Measurements from ENCODE around the gene SPTB. TPM values are rescaled to one million over a fixed set of nuclear protein-coding genes. Genes with fewer than 3 reads are reported as not detected.

The SPTB gene
- total RNA-seq, 1 donor from 2014 or later: 79.4 TPM

DNA sequence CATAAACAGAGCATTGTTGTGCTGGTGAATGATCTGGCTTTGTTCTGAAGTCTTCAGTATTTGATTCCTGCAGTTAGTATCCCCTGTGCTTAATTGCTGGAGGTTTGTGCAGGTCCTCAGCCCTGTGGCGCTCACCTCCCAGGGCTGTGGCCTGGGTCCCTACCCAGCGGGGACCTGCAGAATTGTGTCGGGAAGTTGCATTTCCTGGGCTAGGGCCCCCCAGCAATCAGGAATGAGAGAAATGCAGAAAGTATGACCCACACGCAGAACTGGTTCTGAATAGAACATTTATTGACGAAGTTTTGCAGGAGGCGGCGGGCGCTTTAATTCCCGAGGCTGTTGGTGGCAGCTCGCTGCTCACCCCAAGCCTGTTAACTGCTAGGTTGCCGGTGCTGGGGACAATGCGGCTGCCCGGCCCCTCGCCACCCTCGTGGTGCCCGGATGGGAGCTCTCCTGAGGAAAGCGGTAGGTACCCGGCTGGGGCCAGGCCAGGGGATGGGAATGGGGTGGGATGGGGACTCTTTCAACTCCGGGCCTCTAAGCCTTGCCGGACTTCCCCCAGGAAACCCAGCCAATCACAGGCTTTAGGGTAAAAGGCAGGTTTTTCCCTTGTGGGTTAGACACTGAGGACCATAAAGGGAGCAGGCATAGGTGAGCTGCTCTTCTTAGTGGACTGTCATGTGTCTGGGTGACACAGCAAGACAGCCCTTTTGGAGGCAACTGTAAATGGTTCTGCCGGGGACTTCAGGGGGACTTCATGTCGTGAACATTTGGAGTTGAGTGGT lies 163.9 kb downstream of the SPTB start:
- intact Hi-C loops (cut with DNase I): no loop called here
- no peak for DNase-seq (ENCODE audit: missing footprints)

DNA sequence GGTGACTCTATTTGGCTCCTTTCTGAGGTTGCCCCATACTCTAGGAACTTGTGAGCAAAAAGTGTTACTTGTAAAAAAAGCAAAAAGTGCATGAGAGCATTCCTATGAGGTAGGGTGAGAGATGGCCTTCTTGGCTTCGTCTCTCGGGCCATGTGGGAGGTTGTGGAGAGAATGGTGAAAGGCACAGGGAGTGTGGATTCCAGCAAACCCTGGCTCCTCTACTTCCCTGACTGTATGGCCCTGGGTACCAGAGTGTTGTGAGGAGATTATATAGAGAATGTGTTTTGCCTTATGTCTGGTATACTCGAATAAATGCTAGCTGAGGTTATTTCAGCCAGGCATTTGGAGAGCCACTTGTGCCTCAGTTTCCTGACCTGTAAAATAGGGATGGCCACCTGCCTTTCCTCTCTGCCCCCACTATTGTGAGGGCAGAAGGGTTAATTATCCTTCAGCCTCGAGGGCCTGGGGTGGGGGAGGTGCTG lies 164.5 kb downstream of the SPTB start:
- intact Hi-C loops (cut with DNase I): no loop called here
- ATAC-seq (no peak), DNase-seq (ENCODE audit: missing footprints) (no peak)

More for the DNA sequence above, 163.9 kb downstream of the SPTB start:
- no peak for ATAC-seq

GRCh38 chr14:64714432-64715025 lies 165.2 kb downstream of the SPTB start:
- intact Hi-C loops (cut with DNase I): no loop called here
- no peak for DNase-seq (ENCODE audit: missing footprints)

DNA sequence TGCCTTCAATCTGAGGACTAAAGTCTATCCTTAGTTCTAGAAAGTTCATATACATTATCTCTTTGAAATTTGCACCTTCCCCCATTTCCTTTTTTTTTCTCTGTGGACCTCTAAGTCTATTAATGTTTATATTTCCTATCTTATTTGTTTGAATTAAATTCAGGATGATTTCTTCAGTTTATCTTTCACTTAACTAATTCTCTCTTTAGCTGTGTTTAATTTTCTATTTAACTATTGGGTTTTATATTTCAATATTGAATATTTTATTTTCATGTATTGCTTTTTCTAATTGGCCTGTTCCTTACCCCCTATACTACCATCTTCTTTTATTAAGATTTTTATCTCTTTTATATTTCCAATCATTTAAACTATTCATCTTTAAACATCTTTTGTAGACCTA lies 166.0 kb downstream of the SPTB start:
- DNase-seq (ENCODE audit: missing footprints): no peak
- no peak for ATAC-seq
- intact Hi-C loops (cut with DNase I): no loop called here

More at GRCh38 chr14:64714432-64715025, 165.2 kb downstream of the SPTB start:
- no peak for ATAC-seq

- intact Hi-C loops (cut with DNase I): no loop called here
- DNase-seq (ENCODE audit: missing footprints): no peak
- ATAC-seq: peak; percentile 87
Measured at GRCh38 chr14:64711039-64711438, 168.7 kb downstream of the SPTB start.

- no peak for ATAC-seq
- intact Hi-C loops (cut with DNase I): loop anchor here (5.0 kb wide), 1 partner anchor 53 kb away; no protein-coding TSS in a partner anchor
- no peak for DNase-seq (ENCODE audit: missing footprints)
Measured at GRCh38 chr14:64709126-64709525, 170.6 kb downstream of the SPTB start.

GRCh38 chr14:64708148-64709004 lies 171.3 kb downstream of the SPTB start:
- ATAC-seq (peak; percentile 16), DNase-seq (ENCODE audit: missing footprints) (peak; percentile 90)
- intact Hi-C loops (cut with DNase I): loop anchor here (5.0 kb wide), 1 partner anchor 54 kb away; no protein-coding TSS in a partner anchor

GRCh38 chr14:64707661-64708060 lies 172.0 kb downstream of the SPTB start:
- intact Hi-C loops (cut with DNase I): loop anchor here (5.0 kb wide), 1 partner anchor 55 kb away; no protein-coding TSS in a partner anchor
- no peak for DNase-seq (ENCODE audit: missing footprints)
- no peak for ATAC-seq

DNA sequence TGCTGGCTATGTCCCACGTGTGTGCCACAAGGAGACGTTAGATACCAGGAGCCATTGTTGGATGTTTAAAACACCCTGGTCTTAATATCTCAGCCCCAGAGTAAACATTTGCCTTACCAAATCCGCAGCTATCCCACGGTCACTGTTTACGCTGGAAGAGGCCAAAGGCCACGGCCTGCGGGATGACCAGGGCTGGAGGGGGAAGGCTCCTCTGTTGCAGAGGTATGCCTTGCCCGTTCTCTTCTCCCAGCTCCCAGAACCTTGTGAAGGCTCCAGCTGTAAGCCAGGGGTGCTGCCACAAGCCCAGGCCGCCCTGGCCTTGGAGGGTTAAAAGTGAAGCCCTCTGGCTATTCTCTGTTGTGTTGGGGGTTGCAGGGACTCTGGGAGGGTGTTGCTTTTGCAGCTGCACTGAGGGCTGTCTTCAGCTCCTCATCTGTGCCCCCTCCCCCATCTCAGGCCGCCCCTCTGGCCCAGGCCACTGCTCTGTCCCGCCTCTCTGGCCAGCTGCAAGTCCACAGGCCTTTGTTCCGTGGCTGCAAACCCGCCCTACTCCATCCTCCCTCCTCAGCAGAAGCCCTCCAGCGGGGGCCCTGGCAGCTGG lies 173.0 kb downstream of the SPTB start:
- DNase-seq (ENCODE audit: missing footprints) (no peak), ATAC-seq (no peak)
- intact Hi-C loops (cut with DNase I): loop anchor here (5.0 kb wide), 1 partner anchor 56 kb away; no protein-coding TSS in a partner anchor

GRCh38 chr14:64706119-64706592 lies 173.6 kb downstream of the SPTB start:
- intact Hi-C loops (cut with DNase I): loop anchor here (5.0 kb wide), 1 partner anchor 56 kb away; no protein-coding TSS in a partner anchor
- ATAC-seq: no peak

GRCh38 chr14:64705381-64706118 lies 174.2 kb downstream of the SPTB start:
- DNase-seq (ENCODE audit: missing footprints) (no peak), ATAC-seq (peak; percentile 6)
- intact Hi-C loops (cut with DNase I): loop anchor here (5.0 kb wide), 1 partner anchor 57 kb away; no protein-coding TSS in a partner anchor

More at GRCh38 chr14:64706119-64706592, 173.6 kb downstream of the SPTB start:
- DNase-seq (ENCODE audit: missing footprints): no peak

GRCh38 chr14:64704743-64705380 lies 174.8 kb downstream of the SPTB start:
- peak; percentile 83 for DNase-seq (ENCODE audit: missing footprints)
- ATAC-seq: peak; percentile 12
- intact Hi-C loops (cut with DNase I): loop anchor here (5.0 kb wide), 1 partner anchor 57 kb away; no protein-coding TSS in a partner anchor

DNA sequence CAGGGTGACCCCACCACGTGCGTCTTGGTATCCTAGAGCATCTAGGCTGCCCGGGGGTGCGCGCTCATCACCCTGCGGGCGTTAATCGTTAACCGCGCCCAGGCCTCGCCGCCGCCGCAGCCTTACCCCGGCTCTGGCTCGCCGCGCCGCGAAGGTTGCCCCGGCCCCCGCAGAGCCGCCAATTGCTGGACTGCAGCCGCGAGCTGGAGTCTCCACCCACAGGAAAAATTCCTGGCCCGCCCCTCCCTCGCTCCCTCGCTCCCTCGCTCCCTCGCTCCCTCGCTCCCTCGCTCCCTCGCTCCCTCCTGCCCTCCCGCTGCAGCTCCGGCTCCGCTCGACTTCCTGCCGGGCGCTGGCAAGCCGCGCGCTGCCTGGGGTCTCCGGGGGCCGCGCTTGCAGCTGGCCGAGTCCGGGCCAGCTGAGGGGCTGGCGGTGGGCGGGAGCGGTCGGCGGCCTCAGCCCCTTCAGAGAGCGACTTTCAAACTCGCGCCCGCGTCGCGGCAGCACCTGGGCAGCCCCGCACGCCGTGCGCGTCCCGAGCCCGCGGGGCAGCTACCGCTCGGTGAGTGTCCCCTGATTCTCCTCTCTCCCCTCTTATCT lies 175.5 kb downstream of the SPTB start, which contains the start of gene PLEKHG3:
PLEKHG3 (plus strand) TSS at position 282 of the 600 bp plus-strand sequence. CDS start 23,208 bp downstream, outside the sequence.
- ATAC-seq (peak; percentile 81), DNase-seq (ENCODE audit: missing footprints) (peak; percentile 90)
- intact Hi-C loops (cut with DNase I): no loop called here

DNA sequence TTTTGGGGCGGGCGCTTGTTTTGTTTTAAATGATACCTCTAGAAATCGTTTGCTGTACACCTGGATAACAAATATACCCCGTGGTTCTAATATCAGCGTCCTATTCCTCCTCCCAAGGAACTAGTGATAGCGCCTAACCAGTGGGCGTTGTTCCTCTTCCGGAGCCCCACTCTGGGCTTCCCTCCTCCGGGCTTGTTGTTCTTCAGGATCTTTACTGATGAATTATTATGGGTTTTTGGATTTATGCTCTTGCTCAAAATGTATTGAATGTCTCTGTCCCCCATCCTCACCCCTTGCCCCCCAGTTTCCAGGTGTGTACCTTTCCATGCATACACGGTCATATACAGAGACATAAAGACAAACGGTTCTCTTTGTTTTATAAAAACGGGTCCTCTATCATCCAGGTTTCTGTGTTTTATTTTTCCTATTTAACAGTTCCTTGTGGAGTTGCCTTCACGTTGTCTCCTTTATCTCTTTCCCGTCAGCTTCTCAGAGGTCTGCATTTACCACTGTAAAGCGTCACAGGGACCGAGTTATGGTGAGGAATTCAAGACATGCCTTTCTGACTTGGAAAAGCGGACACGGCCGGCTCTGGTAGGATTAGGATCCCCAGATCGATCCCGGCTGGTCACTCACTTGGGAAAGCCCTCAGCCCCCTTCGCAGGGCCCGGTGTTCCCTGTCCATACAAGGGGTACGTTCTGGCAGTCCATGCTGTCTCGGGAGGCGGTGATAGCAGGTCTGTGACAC lies 176.1 kb downstream of the SPTB start:
- ATAC-seq (peak; percentile 3), DNase-seq (ENCODE audit: missing footprints) (no peak)
- intact Hi-C loops (cut with DNase I): no loop called here

DNA sequence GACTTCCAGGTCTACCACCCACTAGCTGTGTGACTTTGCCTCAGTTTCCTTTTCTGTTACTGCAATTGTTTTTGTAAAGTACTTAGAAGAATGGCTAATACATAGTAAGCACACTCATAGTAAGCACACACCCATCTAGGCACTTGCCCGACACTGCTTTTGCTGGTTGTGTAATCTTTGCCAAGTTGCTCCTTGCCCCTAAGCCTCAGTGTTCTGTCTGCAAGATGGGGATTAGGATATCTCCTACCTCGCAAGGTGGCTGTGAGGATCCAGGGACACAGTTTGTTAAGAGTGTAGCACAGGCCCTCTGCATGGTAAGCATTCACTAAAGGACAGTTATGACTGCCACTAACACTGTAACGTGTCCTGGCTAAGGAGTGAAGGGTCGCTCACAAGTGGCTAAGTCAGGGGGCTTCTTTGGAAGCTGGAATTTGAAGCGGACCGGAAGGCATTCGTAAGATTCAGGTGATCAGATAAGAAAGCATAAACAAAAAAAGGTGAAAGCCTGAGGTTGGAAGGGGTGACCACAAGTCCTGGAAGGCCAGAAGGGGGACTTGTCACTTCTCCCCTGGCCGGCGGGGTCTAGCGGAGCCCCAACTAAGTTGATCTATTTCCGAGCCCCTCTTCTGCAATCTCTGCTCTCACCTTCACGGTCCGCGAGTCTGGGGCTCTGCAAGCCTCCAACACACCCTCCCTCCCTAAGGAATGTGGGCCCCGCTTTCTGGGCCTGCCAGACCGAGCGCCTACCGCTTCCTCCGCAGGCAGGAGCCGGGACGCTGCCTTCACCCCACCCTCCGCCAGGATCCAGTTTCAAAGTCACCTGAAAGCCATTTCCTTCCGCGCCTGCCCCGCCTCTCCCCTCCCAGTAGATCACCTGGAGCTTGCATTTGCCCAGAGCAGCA lies 177.0 kb downstream of the SPTB start:
- intact Hi-C loops (cut with DNase I): no loop called here
- no peak for DNase-seq (ENCODE audit: missing footprints)
- ATAC-seq: no peak

Measured in Right ventricle myocardium inferior (tissue), 1 donor.